PC-9 (cell line): ENCODE results near the gene HTR2A. TPM values are rescaled to one million over a fixed set of nuclear protein-coding genes. Genes with fewer than 3 reads are reported as not detected.
A peak's percentile ranks its signal among the peaks of the same experiment; 100 is the strongest.

Experiments
- BruUV-seq: library from RNA; stranded (reverse); fragments of 400-500 nt; replicated peaks from 2 replicates; lab custom pipeline; 2021; lab: Mats Ljungman, UMichigan
- CTCF ChIA-PET: fragments of 300-600 bp; sonication (Branson Sonifier 250); formaldehyde crosslinking; loops from one replicate; lab custom pipeline; 2022; ENCODE audit warnings: antibody characterized with exemption; lab: Charles Lee
- POLR2A ChIA-PET: fragments of 300-600 bp; sonication (Branson Sonifier 250); formaldehyde crosslinking; loops from one replicate; lab custom pipeline; 2022; ENCODE audit warnings: antibody characterized with exemption; ENCODE audit not compliant: unreplicated experiment; lab: Charles Lee
- DNase-seq, 2 experiments: peaks; one replicate each; pipeline versions ENCODE4 v3.0.0 to v3.0.0-alpha.2; 2015 to 2022; ENCODE audit warnings: mixed read lengths in 1 of 2
- H2AFZ ChIP-seq: fragments of 200-600 bp; sonication (generic); 2 replicates; pipeline ENCODE4 v1.8.1; 2017; ENCODE audit warnings: antibody characterized with exemption
- H3F3A ChIP-seq: fragments of 200-600 bp; sonication (generic); 2 replicates; pipeline ENCODE4 v1.8.1; 2017; ENCODE audit warnings: antibody characterized with exemption, mild to moderate bottlenecking, low read depth; ENCODE audit not compliant: insufficient read depth
- H3K27ac ChIP-seq: fragments of 200-600 bp; sonication (generic); 2 replicates; pipeline ENCODE4 v1.6.1; 2016; ENCODE audit warnings: mixed run types
- H3K27me3 ChIP-seq: fragments of 200-600 bp; sonication (generic); 2 replicates; pipeline ENCODE4 v1.6.1; 2016; ENCODE audit warnings: low read depth, mixed run types; ENCODE audit not compliant: insufficient read depth
- H3K36me3 ChIP-seq: fragments of 200-600 bp; sonication (generic); 2 replicates; pipeline ENCODE4 v1.6.1; 2016; ENCODE audit warnings: low read depth, mixed run types
- H3K4me1 ChIP-seq: fragments of 200-600 bp; sonication (generic); replicated peaks from 2 replicates; pipeline ENCODE4 v1.6.1; 2016; ENCODE audit warnings: mixed run types; ENCODE audit not compliant: insufficient read depth
- H3K4me2 ChIP-seq: fragments of 200-600 bp; sonication (generic); 2 replicates; pipeline ENCODE4 v1.6.1; 2017; ENCODE audit warnings: mixed run types
- H3K4me3 ChIP-seq: fragments of 200-600 bp; sonication (generic); 2 replicates; pipeline ENCODE4 v1.6.1; 2016; ENCODE audit warnings: mixed run types
- H3K79me2 ChIP-seq: fragments of 200-600 bp; sonication (generic); 2 replicates; pipeline ENCODE4 v1.6.1; 2017; ENCODE audit warnings: low read depth, mixed run types
- H3K9me2 ChIP-seq: fragments of 200-600 bp; sonication (generic); 2 replicates; pipeline ENCODE4 v1.8.1; 2017; ENCODE audit warnings: mild to moderate bottlenecking; ENCODE audit not compliant: insufficient read depth
- H3K9me3 ChIP-seq: fragments of 200-600 bp; sonication (generic); 2 replicates; pipeline ENCODE4 v1.8.1; 2016; ENCODE audit warnings: low read depth; ENCODE audit not compliant: insufficient read depth
- H4K20me1 ChIP-seq: fragments of 200-600 bp; sonication (generic); 2 replicates; pipeline ENCODE4 v1.8.1; 2017; ENCODE audit not compliant: insufficient read depth
- EZH2 ChIP-seq: fragments of 200-600 bp; sonication (generic); IDR thresholded peaks from 2 replicates; pipeline ENCODE4 v1.8.0; 2017; ENCODE audit warnings: antibody characterized with exemption, low read depth
- intact Hi-C: fragments of 100-400 bp; cut with micrococcal nuclease; formaldehyde crosslinking; loops from one replicate; pipeline ENCODE4 v1.10.0; 2022; ENCODE audit not compliant: unreplicated experiment
- total RNA-seq: library from RNA; stranded (reverse); gene quantifications from 2 replicates; pipeline ENCODE4 v1.2.3, GENCODE V29; 2021
- TF ChIP-seq, protein P1 (sequence below): fragments of 200-600 bp; sonication (generic); conservative IDR thresholded peaks from 2 replicates; pipeline ENCODE4 v1.6.1; 2017; ENCODE audit warnings: mixed run types, antibody characterized with exemption, mild to moderate bottlenecking, moderate library complexity

The HTR2A gene
- total RNA-seq, 1 experiment from 2014 or later: not detected

DNA sequence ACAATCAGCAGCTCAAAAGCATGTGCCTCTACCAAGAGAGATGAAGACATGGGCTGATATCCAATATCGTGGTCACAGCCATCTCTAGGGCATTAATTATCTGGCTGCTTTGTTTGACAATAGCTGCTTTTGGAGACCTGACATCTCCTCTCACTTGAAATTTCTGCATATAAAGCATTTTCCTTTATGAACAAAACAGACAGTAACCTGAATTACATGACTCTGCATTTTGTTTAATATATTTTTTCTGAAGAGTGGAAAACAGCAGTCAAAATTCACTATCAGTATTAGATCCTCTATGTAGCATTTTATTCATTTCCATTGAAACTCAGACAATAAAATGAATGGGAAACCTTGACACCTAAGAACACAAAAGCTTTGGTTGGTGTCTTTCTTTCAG, 57.5 kb downstream of the HTR2A start:
- Histone ChIP-seq H3K36me3 (no peaks in the 10 kb centered on the region), H3K9me2 (no peaks in the 10 kb centered on the region), H4K20me1 (no peaks in the 10 kb centered on the region), H3K4me1 (no peaks in the 10 kb centered on the region), H3K79me2 (no peaks in the 10 kb centered on the region), H3K27me3 (no peaks in the 10 kb centered on the region), H3K4me3 (no peak overlapping the region), H3K9me3 (no peaks in the 10 kb centered on the region), H3K4me2 (no peak overlapping the region), H2AFZ (no peak overlapping the region), H3K27ac (no peak overlapping the region), H3F3A (no peaks in the 10 kb centered on the region)
- no peak for DNase-seq
- intact Hi-C loops: no loop called here
- CTCF ChIA-PET: no interaction called here
- POLR2A ChIA-PET: no interaction called here
- no peak for TF ChIP-seq EZH2
- TF ChIP-seq, protein P1, sequence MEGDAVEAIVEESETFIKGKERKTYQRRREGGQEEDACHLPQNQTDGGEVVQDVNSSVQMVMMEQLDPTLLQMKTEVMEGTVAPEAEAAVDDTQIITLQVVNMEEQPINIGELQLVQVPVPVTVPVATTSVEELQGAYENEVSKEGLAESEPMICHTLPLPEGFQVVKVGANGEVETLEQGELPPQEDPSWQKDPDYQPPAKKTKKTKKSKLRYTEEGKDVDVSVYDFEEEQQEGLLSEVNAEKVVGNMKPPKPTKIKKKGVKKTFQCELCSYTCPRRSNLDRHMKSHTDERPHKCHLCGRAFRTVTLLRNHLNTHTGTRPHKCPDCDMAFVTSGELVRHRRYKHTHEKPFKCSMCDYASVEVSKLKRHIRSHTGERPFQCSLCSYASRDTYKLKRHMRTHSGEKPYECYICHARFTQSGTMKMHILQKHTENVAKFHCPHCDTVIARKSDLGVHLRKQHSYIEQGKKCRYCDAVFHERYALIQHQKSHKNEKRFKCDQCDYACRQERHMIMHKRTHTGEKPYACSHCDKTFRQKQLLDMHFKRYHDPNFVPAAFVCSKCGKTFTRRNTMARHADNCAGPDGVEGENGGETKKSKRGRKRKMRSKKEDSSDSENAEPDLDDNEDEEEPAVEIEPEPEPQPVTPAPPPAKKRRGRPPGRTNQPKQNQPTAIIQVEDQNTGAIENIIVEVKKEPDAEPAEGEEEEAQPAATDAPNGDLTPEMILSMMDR: no peak
- BruUV-seq: no TSS peak

DNA sequence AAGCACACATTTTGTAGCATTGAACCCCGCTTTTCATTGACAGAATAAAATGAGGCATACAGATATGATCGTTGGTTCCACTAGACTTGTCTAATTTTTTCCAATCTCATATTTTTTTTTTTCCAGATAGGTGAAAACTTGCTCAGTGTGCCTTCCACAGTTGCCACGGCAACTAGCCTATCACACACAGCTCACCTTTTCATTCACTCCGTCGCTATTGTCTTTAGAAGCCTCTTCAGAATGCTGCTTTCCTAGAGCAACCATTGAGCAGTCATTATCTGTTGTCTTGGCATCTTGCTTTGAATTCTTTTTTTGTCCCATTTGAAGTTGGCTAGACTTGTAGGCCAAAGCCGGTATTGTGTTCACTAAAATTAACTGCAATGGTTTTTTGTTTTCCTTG, 62.2 kb downstream of the HTR2A start:
- Histone ChIP-seq H4K20me1 (no peaks in the 10 kb centered on the region), H3K9me3 (no peaks in the 10 kb centered on the region), H3K27me3 (no peaks in the 10 kb centered on the region), H3K9me2 (no peaks in the 10 kb centered on the region), H3K4me3 (no peak overlapping the region), H3K4me1 (no peaks in the 10 kb centered on the region), H3K79me2 (no peaks in the 10 kb centered on the region), H3K4me2 (no peak overlapping the region), H2AFZ (no peak overlapping the region), H3K27ac (no peak overlapping the region), H3F3A (no peaks in the 10 kb centered on the region), H3K36me3 (no peaks in the 10 kb centered on the region)
- ChIA-PET POLR2A (no interaction called here), CTCF (no interaction called here)
- BruUV-seq: no TSS peak
- intact Hi-C loops: loop anchor here (5.0 kb wide), 1 partner anchor 938 kb away; no protein-coding TSS in a partner anchor
- DNase-seq: no peak
- no peak for TF ChIP-seq EZH2
- TF ChIP-seq, protein P1: no peak

DNA sequence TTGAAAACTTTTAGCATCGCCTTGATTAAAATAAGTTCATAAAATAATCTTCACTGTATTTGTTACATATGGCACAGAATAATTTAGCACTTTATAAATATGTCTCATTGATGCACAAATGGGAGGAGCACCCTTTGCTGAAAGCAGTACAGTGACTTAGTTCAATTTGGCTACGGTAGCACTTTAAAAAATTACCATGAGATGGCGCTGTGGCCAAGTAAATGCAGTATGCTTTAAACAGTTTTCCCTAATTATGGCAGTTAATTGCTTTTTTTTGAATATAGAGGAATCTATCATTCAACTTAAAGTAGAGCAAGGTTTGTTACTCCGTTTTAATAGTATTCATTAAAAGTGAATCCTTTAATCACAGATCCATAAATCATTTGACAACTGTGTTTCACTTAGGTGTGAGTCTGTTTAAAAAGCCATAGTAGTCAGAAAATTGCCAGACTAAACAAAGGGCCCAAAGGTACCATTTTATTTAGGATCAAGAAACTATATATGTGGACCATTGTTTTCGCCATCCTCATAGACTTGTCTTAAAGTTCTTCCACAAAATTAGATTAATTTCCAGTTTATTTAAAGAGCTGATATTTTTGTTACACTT, 65.2 kb downstream of the HTR2A start:
- Histone ChIP-seq H3K27ac (no peak overlapping the region), H3K4me1 (no peaks in the 10 kb centered on the region), H3K9me3 (no peaks in the 10 kb centered on the region), H3F3A (no peaks in the 10 kb centered on the region), H3K79me2 (no peaks in the 10 kb centered on the region), H3K4me3 (no peak overlapping the region), H3K9me2 (no peaks in the 10 kb centered on the region), H3K27me3 (no peaks in the 10 kb centered on the region), H3K4me2 (no peak overlapping the region), H3K36me3 (no peaks in the 10 kb centered on the region), H4K20me1 (no peaks in the 10 kb centered on the region), H2AFZ (no peak overlapping the region)
- POLR2A ChIA-PET: interaction anchor here (0.6 kb wide), 1 partner anchor 139 kb away, joined by 4 read pairs; no protein-coding TSS in a partner anchor
- peak in 1 of 2 experiments; percentile 26 for DNase-seq
- TF ChIP-seq, protein P1: peak; percentile 93
- no peak for TF ChIP-seq EZH2
- CTCF ChIA-PET: no interaction called here
- no TSS peak for BruUV-seq
- intact Hi-C loops: loop anchor here (1.0 to 5.0 kb wide), 2 partner anchors 941 to 1938 kb away; no protein-coding TSS in a partner anchor
